Fibroblast of skin of right biceps (primary cell): ENCODE results near the gene YY1.

ENCODE experiments used
- DNase-seq: peaks from one replicate; pipeline ENCODE4 v3.0.0-alpha.2; 2013

YY1 gene

GRCh38 chr14:100317912-100318808 lies 79.2 kb downstream of the YY1 start:
- DNase-seq, result peak; percentile 61

GRCh38 chr14:100320157-100320856 lies 81.4 kb downstream of the YY1 start:
- no peak for DNase-seq

- no peak for DNase-seq
Measured at GRCh38 chr14:100321473-100322137, 82.7 kb downstream of the YY1 start.

- DNase-seq, result no peak
Measured at GRCh38 chr14:100322138-100322957, 83.4 kb downstream of the YY1 start.

GRCh38 chr14:100323121-100323941 lies 84.4 kb downstream of the YY1 start, which contains the start of gene SLC25A47:
Gene SLC25A47 (plus strand): TSS chr14:100323339. CDS start chr14:100323415, 76 bp downstream.
- no peak for DNase-seq

- DNase-seq, result no peak
Measured at GRCh38 chr14:100323942-100324307, 85.0 kb downstream of the YY1 start.

GRCh38 chr14:100325231-100325632 lies 86.3 kb downstream of the YY1 start:
- DNase-seq, result no peak

GRCh38 chr14:100325958-100326357 lies 87.0 kb downstream of the YY1 start:
- DNase-seq, result no peak

- DNase-seq, result no peak
Measured at GRCh38 chr14:100327128-100327527, 88.2 kb downstream of the YY1 start.

GRCh38 chr14:100328495-100329163 lies 89.7 kb downstream of the YY1 start:
- no peak for DNase-seq

- no peak for DNase-seq
Measured at GRCh38 chr14:100329233-100330006, 90.5 kb downstream of the YY1 start.

GRCh38 chr14:100330007-100330344 lies 91.0 kb downstream of the YY1 start:
- no peak for DNase-seq

GRCh38 chr14:100330388-100330931 lies 91.5 kb downstream of the YY1 start:
- no peak for DNase-seq

GRCh38 chr14:100332071-100332639 lies 93.2 kb downstream of the YY1 start:
- DNase-seq, result no peak
